NCI-H1048 (cell line): ENCODE measurements around the gene SORL1.
"Not testable (repeated sequence)": the region's sequence is repeated elsewhere in the genome, so short reads cannot be mapped to it uniquely, and the experiment has no call there.

ENCODE experiments used
- DNase-seq: peaks from one replicate; lab custom pipeline; 2025; lab: John Stamatoyannopoulos, UW

SORL1 gene

DNA sequence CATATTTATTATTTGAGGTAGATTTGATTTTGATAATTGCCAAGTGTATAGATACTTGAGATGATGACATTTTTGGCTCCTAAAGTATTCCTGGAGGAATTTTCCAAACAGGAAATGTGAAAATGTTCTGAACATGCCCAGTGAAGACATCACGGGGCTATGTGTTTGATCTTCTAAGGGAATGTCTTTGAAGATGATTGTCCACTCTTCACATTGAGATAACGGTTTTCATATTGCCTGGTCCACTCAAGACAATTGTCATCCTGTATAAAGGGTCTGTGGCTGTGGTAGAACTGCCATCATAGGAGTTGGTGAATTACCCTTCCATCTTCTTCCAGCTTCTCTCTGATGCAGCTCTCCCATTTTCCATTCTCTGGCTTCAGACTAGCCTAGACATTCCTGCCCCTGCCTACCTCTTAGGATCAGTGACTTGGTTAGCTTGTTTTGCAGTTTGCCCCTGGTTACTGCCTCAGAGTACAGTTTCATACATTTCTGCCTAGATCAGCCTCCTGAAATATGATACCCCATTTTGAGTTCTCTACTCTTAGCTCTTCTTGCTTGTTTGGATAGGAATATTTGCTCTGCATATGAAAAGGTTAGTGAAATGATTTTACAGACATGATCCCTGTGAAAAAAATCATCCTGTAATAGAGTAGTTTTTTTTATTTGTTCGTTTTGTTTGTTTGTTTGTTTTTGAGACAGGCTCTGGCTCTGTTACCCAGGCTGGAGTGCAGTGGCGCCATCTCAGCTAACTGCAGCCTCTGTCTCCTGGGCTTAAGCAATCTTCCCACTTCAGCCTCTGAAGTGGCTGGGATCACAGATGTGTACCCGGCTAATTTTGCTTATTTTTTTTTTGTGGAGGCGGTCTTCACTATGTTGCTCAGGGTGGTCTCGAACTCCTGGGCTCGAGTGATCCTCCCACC is 112.0 kb downstream of the SORL1 start:
- no peak for DNase-seq

DNA sequence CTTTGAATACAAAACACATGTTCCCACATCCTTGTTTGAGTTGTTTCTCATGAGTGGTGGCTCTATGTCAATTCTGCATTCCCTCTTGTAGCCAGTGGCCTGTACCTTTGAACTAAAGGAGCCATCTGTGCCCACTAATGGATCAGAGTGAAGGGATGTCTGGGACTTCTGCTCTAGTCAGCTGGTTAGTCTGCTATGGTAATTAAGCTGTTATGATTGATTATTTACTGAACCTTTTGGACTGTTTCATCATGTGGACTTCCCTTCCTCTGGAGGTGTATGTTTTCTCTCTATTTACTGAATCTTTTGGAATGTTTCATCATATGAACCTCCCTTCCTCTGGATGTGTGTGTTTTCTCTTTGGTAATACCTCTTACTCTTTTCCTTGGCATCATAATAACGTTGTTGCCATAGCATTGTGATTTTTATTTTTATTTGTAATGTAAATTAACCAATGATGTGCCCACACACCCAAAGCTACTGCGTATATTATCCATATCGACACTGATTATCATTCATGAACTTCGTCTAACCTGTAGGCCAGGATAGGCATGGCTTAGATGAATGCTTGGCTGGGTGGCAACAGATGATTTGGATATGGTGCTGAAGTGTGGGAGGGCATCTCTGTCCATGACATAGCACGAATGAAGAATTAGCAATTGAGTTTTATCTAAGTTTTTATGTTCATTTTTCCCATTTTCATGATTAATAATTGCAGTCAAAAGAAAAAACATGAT is 113.0 kb downstream of the SORL1 start:
- no peak for DNase-seq

DNA sequence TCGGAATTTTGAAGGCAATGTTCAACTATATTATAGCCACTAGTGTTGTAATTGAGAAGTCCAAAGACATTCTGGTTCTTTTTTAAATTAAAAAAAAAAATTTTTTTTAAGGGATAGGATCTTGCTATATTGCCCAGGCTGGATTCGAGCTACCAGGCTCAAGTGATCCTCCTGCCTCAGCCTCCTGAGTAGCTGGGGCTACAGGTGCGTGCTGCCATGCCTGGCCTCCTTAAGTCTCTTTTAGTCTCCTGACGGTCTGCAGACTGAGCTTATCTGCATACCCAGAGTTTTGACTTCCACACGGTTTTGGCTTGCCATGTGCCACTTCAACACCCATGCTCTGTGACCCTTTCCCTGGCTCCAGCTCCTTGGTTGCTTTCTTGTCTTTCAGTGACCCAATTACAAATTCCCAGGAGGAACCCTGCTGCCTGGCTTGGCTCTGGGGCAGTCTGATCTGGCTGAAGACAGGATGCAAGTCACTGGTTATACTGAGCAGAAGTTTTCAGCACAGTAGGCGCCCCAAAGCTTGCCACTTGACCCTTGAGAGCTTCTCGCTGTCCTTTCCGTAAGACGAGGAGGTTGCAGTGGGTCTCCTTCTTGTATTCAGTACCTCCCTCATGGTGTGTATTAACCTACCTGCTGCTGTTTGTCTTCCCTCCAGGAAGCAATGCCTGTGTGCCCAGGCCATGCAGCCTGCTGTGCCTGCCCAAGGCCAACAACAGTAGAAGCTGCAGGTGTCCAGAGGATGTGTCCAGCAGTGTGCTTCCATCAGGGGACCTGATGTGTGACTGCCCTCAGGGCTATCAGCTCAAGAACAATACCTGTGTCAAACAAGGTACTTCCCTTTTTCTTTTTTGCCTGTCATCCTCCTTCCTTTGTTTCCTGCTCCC is 114.4 kb downstream of the SORL1 start:
- no peak for DNase-seq

DNA sequence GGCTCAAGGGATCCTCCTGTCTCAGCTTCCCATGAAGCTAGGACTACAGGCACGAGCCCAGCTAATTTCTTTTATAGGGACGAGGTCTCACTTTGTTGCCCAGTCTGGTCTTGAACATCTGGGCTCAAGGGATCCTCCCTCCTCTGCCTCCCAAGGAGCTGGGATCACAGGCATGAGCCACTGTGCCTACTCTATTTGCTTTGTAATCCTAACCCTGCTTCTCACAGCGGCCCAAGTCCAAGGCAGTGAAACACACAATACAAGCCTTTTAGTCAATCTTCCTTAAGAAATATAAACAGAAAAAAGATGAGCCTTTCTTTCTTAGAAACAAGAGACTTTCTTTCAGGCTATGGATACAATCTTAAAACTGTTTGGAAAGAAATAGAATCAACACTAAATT is 115.9 kb downstream of the SORL1 start:
- no peak for DNase-seq

DNA sequence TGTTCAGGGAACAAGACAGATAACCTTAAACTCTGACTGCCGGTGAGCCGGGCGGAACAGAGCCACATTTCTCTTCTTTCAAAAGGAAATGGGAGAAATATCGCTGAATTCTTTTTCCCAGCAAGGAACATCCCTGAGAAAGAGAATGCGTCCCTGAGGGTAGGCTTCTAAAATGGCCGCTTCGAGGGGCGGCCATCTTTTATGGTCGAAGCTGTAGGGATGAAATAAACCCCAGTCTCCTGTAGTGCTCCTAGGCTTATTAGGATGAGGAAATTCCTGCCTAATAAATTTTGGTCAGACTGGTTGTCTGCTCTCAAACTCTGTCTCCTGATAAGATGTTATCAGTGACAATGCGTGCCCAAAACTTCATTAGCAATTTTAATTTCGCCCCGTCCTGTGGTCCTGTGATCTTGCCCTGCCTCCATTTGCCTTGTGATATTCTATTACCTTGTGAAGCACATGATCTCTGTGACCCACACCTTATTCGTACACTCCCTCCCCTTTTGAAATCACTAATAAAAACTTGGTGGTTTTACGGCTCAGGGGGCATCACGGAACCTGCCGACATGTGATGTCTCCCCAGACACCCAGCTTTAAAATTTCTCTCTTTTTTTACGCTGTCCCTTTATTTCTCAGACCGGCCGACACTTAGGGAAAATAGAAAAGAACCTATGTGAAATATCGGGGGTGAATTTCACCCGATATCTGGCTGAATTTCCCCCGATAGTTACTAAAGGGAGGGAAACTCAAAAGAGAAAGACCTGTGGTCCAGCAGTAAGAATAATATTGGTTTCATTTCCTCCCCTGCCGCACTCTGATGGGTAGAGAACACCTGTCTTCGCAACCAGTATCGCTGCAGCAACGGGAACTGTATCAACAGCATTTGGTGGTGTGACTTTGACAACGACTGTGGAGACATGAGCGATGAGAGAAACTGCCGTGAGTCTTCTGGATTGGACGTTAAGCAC is 117.5 kb downstream of the SORL1 start:
- DNase-seq = not testable (repeated sequence)

DNA sequence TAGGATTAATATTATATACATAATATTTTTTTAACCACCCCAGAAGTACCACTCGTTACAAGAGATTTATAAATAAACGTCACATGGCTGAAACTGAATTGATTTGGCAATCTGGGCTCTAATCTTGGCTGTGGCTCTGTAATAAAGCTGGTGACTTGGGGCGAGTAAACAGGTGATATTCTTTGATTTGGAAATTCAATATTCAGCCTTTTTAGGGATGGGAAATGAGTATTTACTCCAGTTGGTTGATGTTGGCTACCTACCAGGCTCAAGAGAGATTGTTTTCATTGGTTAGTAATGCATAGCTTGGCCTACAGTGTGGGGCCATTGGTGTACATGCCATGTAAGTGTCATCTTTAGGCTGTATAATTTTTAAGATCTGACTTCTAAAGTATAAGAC is 118.3 kb downstream of the SORL1 start:
- no peak for DNase-seq

DNA sequence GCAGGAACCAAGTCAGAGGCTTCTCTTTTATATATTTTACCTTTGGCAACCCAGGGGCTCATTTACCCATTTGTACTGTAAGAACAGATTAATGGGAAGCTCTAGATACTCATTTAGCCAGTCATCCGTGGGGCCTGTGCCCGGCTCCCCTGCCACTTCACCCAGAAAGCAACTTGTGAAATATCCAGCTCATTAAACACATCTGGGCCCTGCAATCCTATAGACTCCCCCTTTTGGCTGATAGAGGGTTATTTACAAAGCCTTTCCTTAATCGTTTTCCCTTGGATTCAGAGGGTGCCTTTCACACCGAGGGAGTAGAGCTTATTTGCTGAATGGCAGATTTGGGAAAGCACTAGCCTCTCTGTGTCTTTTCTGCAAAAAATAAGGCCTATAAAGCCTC is 119.4 kb downstream of the SORL1 start:
- no peak for DNase-seq

DNA sequence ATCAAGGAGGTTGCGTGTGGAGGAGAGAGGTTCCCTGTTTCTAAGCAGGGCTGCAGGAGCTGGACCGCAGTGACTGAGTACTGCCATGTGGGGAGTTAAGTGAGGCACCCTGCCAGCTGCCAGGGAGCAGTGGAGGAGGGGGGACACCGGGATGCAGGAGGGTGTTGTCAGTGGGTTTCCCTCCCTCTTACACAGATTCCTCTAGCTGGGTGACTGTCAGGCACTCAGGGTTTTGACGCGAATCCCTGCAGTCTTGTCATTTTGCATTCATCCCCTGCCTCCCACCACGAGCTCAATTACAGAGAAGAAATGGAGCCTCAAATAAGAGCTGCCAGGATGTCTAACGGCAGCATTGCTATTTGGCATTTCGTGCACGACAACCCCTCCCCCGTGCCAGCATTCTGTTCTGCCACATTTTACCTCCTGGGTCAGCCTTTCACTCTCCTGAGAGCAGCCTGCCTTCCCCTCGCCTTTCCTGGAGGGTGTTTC is 120.5 kb downstream of the SORL1 start:
- no peak for DNase-seq

DNA sequence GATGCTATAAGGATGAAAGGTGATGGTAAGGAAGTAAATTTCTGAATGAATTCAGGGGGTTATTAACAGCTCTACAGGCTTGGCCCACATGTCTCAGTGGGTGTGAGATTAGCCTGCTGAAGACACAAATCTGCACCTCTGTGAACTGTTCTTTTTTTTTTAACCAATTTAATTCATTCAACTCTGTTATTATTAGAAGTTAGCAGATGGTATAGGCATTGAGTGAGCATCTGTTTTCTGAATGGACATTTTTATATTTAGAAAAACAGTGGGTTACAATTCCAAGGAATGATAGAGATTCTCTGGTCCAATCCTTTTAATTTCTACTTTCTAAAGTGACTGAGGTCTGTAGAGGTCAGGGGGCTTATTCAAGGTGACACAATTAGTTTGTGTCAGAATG is 122.7 kb downstream of the SORL1 start:
- no peak for DNase-seq

DNA sequence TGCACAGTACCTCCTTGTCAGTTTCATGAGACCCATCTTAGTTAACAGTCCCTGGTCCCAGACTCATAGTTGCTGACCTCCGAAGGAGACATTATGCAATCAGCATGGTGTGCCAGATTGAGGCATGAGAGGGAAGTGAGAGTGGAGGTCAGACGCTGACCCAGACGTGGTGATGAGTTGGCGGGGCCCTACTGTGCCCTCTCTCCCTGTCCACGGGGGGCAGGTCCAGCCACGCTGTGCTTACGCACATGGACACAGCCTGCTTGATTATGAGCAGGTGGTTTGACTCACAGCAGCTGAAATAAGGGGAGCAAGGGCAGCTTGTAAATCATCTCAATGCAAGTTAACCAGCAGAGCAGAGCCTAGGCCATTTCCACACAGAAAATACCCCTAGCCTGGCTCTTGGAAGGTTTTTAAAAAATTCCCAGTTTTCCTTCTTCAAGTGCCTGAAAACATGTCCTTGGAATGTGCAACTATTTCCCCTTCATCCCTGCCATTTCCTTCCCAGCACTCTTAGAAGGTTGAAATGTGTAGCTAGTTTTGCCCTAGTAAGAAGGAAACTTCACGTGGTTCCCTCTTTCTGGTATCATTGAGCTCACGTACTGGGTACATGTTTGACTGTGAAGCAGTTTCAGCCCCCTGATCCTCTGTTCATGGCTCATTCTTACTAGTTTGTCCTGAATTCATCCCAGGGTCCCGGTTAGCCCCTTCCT is 123.3 kb downstream of the SORL1 start:
- DNase-seq = no peak

DNA sequence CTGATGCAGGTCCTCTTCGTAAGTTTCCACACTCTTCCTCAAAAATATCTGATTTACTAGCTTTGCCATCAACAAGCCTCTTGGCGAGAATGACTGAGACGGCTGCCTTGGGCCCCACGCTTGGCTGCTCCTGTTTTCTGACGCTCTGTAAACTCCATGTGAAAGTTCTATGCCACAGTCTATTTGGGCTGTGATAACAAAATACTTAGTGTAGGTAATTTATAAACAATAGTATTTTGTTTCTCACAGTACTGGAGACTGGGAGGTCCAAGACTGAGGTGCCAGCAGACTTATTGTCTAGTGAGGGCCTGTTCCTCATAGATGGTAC is 123.8 kb downstream of the SORL1 start:
- DNase-seq = no peak

DNA sequence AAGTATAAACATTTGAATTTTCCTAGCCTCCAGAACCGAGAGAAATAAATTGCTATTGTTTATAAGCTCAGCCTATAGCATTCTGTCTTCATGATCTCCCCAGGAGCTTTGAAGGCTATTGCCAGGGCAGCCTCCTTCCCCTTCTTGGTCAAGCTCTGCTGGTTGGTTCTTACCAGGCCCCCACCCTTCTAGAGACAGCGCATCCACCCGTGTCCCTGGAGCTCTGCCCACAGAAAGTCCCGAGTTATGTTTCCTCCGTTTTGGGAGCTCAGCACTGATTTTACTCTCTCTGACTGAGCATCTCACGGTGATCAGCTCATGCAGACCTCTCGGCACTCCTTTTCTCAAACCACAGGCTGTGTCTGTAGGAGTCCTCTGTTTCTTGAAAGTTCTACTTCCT is 124.4 kb downstream of the SORL1 start:
- no peak for DNase-seq

DNA sequence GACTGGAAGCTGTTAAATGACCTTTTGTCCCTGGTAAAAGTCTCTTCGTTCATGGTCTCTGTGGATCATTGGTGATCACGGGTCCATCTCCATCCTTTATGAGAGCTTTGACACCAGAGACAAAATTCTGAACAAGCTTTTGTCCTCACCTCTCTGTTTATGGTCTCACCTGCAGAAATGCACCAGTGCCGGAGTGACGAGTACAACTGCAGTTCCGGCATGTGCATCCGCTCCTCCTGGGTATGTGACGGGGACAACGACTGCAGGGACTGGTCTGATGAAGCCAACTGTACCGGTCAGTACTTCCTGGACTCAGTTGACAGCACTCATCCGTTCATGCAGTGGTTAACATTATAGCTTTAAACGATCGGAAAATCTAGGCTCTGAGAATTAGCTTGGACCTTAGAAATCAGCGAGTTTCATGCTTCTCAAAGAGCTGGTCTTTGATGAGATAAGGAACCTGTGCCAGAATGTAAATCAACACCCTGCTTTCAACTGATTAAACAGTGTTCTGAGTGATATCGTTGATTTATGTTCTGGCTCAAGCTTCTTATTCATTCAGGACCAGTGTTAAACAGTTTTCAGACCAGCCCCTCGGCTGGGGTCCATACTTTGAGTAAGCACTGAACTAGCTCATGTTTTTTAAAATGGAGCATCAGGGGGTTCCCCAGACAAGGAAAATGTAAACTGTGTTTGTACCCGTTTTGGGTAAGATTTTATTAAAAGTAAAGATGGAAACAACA is 125.2 kb downstream of the SORL1 start:
- no peak for DNase-seq

DNA sequence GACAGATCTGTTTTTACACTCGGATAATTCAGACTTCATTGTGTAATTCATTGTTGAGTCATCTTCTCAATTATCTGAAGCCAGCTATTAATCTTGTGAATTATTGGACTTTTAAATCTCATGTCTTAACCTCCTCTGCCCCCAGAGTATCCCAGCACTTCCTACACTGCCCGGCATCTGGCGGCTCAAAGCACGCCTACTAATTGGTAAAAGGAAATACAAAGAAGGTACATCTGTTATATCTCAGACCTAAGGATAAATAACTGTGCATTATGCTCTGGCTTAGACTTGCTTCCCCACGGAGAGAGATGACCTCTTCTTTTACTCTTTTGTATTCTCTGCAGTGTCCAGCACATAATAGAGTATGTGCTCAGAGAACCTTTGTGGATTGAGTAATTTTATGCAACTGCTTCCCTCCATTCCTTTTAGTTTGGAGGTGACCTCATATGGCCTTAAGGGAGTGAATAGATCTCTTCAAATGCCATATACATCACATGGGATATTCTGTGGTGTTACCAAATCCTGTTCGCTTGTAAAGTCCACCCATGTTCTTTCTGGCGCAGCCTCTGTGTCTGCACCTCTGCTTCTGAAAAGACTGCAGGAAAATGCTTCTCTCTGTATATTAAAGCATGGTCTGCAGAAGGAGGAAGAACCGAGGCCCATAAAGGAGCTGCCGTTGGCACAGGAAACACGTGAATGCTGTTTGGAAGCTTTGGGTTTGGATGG is 126.3 kb downstream of the SORL1 start:
- DNase-seq = no peak

DNA sequence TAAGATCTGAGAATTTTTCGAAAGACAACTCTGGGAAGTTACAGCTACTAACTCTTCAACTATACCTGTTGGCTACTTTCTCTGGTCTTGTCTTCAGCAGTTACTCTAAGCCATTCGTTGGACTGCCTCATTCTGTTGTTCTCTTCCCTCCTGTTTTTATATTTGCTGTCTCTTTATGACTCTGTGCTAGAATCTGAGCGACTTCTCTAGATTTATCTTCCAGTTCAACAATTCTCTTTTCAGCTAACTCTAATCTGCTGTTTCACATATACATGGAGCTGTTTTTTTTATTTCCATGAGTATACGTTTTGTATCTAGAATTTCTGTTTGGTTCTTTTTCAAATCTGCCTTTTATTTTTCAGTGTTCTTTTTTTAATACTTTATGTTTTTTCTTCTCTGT is 128.0 kb downstream of the SORL1 start:
- no peak for DNase-seq

DNA sequence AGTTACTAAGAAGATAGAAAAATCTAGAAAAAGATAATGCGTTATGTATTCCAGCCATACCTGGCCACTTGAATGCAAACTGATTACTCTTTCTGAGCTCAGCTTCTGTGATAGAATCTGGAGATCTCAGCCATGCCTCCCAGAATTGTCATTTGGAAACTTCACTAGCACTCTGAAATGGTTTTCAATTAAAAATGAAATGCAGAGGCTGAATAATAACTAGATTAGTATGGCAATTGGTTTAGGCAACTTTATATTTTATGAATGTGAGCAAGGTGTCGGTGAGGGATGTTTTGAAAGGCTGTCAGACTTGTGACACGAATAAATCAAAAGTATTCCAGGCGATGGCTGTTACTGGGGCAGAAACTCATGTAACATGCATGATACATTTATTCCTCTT is 129.5 kb downstream of the SORL1 start:
- no peak for DNase-seq

DNA sequence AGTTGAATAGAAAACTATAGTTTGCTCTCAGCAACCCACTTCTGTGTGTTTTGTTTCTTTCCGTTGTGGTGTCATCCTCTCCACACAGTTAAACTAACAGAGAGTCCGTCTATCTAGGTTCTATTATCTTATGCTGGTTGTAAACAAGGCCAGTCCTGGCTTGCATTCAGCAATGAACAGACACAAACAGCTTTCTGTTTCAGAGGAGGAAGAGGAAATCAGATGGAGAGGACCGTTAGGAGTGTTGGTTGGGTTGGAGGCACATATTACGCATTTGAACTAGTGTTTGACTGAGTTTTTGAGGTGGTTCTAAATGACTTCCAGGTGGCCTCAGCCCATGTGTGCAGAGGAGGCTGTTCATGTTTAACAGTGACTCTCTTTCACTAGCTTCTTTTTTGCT is 130.2 kb downstream of the SORL1 start:
- DNase-seq = no peak

DNA sequence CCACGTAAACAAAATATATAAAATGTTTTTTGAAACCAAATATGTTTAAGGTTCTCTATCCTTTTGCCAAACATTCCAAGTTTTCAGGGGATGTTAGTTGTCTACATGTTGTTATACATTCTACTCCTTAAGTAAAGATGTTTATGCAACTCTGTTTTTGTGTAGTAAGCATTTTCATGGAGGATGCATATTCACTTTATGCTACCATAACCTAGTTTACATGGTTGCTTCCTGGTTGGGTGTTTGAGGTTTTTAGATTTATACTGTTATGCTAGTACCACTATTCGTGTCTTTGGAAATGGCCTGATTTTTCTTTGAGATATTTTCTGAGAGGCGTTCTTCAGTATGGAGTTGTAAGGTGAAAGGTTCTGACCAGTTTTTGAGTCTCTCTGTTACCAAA is 131.7 kb downstream of the SORL1 start:
- DNase-seq = no peak

DNA sequence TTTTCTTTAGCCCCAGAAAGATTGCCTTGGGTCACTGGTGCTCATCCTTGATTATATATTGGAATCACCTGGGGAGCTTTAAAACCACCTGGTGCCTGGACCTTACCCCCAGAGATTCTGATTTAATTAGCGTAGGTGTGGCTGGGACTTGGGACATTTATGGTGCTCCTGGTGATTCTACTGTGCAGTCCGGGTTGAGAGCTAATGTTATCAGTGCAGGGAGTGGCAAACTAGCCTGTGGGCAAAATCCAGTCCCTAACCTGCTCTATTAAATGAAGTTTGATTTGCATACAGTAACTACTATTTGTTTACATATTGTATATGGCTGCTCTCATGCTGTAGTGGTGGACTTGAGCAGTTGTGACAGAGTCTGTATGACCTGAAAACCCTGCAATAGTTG is 134.6 kb downstream of the SORL1 start:
- DNase-seq = no peak
